GM18951 (cell line): ENCODE measurements around the gene MYT1.

ENCODE experiments used
- POLR2A ChIP-seq: IDR thresholded peaks from 4 replicates; pipeline ENCODE4 v1.6.1; 2011; ENCODE audit warnings: mild to moderate bottlenecking; ENCODE audit not compliant: insufficient read length, insufficient read depth; ENCODE audit errors: extremely low read depth
- in situ Hi-C: fragments of 300-500 bp; cut with MboI; formaldehyde crosslinking; loops from one replicate; pipeline ENCODE4 v1.12.0; 2022; ENCODE audit warnings: low sequenced_read_pairs, mixed read lengths, inconsistent platforms; ENCODE audit not compliant: unreplicated experiment

Gene MYT1

GRCh38 chr20:64154590-64155257, 9.5 kb upstream of the MYT1 start:
- in situ Hi-C loops, result no loop called here

DNA sequence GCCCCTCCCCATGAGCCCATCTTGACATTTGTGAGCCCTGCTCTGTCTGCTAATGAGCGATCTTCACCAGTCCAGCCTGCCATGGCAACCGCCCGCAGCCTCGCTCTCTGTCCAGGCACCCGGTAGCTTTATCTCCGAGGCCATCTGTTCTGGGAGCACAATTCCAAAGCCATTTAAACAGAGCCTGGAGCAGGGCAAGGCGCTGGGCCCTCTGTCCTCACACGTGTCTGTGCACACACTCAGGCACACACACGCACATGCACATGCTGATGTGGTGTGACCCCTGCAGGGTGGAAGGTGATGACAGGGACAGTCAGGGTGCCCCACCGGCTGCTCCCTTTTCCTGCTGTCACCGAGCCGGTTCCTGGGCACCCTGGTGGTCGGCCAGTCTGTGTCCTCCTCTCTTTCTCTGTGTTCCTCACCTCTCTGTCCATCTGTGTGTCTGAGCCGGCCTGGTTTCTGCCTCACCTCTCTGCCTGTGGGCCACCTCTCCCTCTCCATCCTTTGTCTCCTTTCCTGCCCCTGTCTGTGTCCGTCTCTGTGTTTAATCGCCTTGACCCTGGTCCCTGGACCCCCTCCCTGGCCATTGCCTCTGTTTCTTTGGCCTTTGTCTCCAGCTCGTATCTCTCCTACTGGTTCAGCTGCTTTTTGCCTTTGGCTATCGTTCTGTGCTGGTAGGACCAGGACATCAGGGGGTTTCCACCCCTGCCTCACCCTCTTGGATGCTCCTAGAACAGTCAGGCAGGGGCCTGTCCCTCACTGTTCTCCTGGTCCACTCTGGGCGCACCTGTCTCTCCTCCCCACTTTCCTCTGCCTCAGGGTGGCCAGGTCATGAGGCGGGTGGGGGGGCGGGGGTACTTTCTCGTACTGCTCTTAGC, 8.8 kb upstream of the MYT1 start:
- no peak for TF ChIP-seq POLR2A
- in situ Hi-C loops, result no loop called here

More at GRCh38 chr20:64154590-64155257, 9.5 kb upstream of the MYT1 start:
- no peak for TF ChIP-seq POLR2A

GRCh38 chr20:64156136-64156885, 7.9 kb upstream of the MYT1 start:
- in situ Hi-C loops, result no loop called here
- TF ChIP-seq POLR2A, result no peak

- no peak for TF ChIP-seq POLR2A
- in situ Hi-C loops, result no loop called here
Measured at GRCh38 chr20:64156886-64157875, 7.1 kb upstream of the MYT1 start.

DNA sequence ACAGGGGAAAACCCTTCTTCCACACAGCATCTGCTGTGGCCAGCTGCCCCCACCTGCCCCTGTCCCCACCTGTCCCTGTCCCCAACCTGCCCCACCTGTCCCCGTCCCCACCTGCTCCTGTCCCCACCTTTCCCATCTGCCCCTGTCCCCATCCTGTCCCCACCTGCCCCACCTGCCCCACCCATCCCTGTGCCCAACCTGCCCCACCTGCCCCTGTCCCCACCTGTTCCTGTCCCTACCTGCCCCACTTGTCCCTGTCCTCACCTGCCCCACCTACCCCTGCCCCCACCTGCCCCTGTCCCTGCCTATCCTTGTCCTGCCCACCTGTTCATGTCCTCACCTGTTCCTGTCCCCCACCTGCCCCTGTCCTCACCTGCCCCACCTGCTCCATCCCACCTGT, 6.4 kb upstream of the MYT1 start:
- in situ Hi-C loops, result no loop called here
- TF ChIP-seq POLR2A, result no peak

- in situ Hi-C loops, result no loop called here
Measured at GRCh38 chr20:64158346-64159285, 5.6 kb upstream of the MYT1 start.

GRCh38 chr20:64159286-64159680, 5.0 kb upstream of the MYT1 start:
- in situ Hi-C loops, result no loop called here
- TF ChIP-seq POLR2A, result no peak

More at GRCh38 chr20:64158346-64159285, 5.6 kb upstream of the MYT1 start:
- no peak for TF ChIP-seq POLR2A

DNA sequence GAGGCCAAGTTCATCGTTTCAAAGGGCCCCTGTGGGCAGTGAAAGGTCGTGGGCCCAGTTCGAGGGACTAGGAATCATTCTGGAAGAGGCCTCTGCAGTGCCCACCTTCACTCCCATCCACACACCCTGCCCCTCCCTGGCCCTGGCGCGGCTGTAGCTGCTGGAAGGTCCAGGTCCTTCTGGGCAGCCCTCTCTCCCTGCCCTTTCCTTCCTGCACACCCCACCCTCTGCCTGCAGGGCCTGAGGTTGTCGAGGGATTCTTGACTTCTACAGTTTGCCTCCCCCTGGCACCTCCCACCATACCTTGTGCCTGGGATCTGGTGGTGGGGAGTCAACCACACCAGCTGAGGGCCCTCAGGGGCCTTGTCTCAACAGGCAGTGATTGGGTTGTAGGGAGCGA, 4.5 kb upstream of the MYT1 start:
- TF ChIP-seq POLR2A, result no peak
- in situ Hi-C loops, result no loop called here

GRCh38 chr20:64160118-64160517, 4.1 kb upstream of the MYT1 start:
- TF ChIP-seq POLR2A, result no peak
- in situ Hi-C loops, result no loop called here

DNA sequence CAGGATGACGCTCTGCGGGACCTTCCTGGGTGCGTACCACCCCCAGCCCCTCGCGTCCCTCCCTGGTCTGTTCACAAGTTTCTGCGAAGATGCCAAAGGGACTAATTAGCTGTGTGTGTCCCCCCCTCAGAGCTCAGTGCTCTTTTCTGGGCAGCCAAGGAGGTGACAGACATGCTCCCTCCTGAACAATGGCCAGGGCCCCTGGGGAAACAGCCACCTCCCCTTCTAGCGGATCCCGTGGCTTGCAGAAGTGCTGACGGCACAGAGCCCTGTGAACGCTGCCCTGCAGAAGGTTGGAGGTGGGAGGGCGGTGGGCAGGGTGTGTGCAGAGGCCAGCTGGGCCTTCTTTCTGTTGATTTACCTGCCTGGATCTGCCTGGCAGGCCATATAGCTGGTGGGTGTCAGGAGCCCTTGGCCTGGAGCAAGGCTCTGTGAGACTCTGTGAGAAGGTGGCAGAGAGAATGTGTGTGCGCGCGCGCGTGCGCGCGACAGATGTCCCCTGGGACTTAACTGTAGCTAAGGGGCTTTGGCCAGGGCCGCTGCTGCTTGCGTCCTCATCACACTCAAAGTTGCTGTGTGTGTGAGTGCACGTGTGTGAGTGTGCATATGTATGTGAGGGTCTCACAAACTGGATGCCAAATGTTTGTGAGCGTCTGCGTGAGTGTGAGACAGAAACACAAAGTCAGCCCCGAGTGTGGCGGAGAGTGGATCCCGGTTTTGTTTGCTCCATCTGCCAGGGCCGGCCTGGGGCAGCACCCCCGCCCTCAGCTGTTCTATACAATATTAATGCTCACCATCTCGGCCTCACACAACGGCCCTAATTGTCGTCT, 3.5 kb upstream of the MYT1 start:
- in situ Hi-C loops, result no loop called here
- no peak for TF ChIP-seq POLR2A
